Activated naive CD4-positive, alpha-beta T cell (primary cell): Measurements from ENCODE around the gene RAP1GAP.
"Not testable (repeated sequence)": the region's sequence is repeated elsewhere in the genome, so short reads cannot be mapped to it uniquely, and the experiment has no call there.

ENCODE experiments used
- DNase-seq, 4 experiments: peaks; one replicate each; lab custom pipeline; 2025; lab: John Stamatoyannopoulos, UW

The RAP1GAP gene

DNA sequence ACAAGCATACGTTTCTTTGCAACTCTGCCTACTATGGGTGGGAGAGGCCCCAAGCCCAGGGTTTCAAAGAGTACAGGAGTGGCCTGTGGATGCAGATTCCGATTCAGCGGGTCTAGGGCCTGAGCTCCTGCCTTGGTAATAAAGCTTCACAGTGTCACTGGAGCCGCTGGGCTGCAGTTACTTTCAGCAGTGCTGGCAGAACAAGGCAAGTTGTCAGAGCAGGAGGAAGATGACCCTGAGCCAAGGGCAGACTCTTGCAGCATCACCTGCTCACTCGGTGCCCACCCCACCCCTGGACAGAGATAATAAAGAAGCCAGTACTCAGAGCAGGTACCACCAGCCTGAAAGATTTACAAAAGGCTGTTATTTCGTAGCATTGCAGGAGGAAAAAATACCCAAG lies 8.0 kb upstream of the RAP1GAP start:
- DNase-seq, result no peak

DNA sequence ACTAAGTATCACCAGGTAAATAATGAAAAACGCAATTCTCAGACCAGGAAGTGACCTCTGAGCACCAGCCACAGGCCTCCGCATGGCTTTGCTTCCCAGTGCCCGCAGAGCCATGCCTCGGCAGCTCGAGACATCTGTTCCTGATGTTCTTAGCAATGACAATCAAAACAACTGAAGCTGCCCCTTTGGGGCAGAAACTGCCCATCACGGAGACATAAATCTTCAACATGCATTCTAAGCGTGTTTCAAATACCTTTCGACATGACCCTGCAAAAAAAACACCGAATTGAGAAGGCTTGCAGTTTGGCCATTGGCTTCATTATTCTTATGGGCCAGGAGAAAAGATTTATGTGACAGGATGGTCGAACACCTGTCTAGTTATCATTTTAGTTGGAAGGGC lies 5.8 kb upstream of the RAP1GAP start:
- DNase-seq, result no peak

DNA sequence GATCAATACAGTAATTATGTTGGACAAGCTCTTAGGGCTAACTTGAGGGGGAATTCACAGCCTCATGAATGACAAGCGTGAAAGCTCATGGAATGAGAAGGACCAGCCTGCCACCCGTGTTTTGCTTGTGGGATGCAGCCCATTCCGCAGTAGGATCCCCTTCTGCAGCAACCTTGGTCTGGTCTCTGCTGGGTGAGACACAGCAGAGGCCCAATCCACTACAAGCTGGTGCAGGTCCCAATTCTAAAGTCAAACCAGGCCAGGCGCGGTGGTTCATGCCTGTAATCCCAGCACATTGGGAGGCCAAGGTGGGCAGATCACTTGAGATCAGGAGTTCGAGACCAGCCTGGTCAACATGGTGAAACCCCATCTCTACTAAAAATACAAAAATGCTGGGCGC lies 4.7 kb upstream of the RAP1GAP start:
- not testable (repeated sequence) for DNase-seq

DNA sequence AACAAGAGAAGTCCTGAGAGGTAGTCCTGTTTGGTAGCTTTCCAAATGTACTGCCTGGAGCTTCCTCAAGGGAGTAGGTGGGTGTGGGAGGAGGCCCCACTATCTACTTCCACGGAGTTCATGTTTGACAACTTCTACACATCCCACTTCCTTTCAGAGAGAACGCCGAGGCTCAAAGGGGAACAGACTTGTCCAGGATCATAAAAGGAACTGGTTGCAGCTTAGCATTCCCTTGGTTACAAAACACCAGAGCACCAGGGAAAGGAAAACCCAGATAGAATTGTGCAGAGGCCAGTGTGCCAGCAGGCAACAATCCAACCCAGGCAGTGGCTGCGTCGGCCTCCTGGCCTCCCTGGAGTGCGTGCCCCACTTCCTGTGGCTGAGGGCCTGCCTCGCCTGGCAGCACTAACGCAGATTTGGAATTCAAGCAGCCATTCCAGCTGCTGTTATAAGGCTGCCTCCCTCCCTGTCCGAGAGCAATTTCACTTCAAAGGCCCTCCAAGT lies 4.2 kb upstream of the RAP1GAP start:
- no peak for DNase-seq

DNA sequence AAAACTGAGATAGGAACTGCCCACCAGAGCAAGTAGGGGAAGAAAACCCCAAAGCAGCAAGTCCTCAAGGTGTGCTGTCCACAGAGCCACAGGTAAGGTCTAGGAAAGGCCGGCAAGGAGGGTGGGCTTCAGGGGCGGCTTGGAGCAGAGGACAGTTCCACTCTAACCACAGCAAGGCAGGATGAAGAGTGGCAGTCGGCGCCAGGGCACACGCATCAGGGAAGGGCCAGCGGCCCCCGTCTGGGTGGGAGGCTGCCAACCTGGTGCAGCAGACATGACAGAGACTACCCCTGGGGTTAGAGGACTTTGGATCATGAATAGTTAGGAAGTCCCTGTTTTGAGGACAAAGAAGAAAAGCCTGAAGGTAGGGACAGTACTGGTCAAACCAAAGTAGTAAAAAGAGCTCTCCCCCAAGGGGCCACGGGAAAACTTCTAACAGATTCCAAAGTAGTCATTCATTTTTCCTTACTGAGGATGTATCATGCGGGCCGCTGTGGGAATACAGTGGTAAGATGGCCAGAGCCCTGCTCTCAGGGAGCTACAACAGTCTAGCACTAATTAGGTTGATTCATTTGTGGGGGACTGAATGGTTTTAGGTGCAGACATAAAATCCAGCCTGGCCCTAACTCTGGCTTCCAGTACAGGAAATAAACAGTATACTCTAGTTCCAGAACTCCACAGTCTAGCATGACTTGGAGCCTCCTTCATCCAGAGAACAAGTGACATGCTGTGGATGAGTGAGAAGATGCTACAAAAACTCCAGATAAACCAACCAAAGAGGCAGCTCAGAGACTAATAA lies 3.5 kb upstream of the RAP1GAP start:
- no peak for DNase-seq

DNA sequence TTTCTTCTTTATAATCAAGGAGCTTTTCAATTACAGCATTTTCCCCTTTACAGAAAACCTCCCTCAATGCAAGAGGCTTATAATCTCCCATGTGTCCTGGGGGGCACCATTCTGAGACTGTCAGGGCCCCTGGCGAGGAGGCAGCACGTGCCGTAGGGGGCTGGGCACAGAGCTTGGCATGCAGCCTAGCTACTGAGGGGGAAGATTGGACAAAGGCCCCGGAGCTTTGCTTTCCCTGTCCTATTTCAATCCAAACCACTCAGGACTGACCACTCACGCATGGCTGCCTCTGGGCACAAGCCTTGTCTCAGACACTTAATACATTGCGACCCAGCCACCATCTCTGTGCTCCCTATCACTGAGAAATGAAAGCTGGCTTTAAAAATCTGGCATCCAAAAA lies 2.8 kb upstream of the RAP1GAP start:
- DNase-seq, result no peak

DNA sequence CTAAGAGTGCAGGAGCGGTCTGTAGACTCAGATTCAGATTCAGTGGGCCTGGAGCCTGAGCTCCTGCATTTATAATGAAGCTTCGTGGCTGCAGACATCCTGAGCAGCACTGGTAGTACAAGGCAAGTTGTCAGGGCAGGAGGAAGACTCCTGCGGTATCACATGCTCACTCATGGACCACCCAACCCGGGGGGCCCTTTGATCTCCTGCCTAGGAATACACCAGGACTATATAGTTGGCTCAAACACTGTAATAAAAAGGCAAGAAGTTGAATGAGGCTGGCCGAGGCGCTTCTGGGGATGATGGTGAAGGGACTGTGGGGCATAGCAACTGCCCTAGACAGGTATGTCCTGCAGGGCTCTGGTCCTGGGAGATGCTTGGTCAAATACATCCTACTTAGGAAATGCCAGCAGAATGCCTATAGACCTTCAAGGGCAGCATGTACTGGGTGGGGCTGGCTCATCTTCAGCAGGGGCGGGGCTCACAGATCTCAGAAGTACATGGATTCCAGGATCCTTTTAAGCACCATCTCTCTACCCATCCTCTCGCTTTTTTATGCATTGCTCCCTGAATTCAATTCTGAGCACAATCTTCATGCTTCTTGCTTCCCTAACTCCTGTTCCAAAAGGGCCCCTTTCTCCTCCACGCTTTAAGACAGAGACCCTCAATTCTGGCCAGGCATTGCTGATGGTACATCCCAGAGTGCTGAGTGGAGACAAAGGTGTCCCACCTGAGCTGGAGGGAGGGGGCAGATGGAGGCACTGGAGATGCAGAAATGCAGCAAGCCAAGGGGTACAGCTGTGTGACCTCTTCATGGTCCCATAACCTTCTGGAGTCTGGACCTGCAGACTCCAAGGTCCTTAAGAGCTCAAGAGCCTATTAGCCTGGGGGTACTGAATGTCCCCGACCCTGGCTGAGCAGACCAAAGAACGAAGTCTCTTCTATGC lies 2.1 kb upstream of the RAP1GAP start:
- DNase-seq, result no peak

DNA sequence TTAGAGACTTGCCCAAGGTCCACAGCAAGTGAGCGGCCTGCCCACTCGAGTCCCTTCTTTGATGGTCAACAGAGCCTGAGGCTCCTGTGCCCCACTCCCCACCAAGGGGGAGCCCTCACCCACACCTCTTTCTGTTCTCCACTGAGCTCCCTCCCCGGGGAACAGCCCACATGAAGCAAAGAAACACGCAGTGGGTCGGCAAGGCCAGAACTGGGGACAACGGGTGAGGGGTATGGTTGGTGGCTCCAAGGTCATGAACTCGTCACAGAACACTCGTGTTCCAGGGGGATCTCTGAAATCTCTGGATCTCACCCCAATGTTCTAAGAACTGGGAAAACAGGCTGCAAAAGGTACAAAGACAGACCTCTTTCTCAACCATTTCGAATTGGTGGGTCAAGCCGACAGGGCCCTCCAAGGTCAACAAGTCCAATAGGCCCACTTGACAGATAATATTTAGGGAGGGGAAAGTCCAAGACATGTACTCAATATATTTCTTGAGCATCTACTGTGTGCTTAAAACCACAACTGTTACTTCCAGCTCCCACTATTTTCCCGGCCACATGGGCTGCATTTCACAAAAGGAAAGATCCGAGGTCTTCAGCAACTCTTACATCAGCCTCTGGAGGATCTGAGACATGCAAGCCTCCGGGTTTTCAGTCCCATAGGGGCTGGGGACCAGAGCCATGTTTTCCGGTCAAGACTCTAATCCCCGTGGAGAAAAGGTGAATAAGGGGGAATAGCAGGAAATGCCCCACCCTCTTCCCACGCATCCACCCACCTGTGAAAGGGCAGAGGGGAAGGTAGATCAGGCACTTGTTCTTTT lies 1.1 kb upstream of the RAP1GAP start:
- no peak for DNase-seq

DNA sequence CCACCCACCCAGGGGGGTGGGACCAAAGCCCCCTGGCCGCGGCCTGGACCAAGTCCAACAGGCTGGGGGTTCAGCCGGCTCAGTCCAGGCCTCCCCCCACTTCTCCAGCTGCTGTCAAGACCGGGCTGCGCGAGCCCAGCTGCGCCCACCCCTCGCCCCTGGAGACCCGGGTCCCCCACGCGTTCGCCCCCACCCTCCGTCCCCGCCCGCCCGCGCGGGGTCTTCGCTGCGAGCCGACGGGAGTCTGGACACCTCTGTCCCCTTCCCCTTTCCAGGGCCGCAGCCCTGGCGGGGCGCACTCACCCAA lies 253 bp downstream of the RAP1GAP start:
- DNase-seq, result no peak

DNA sequence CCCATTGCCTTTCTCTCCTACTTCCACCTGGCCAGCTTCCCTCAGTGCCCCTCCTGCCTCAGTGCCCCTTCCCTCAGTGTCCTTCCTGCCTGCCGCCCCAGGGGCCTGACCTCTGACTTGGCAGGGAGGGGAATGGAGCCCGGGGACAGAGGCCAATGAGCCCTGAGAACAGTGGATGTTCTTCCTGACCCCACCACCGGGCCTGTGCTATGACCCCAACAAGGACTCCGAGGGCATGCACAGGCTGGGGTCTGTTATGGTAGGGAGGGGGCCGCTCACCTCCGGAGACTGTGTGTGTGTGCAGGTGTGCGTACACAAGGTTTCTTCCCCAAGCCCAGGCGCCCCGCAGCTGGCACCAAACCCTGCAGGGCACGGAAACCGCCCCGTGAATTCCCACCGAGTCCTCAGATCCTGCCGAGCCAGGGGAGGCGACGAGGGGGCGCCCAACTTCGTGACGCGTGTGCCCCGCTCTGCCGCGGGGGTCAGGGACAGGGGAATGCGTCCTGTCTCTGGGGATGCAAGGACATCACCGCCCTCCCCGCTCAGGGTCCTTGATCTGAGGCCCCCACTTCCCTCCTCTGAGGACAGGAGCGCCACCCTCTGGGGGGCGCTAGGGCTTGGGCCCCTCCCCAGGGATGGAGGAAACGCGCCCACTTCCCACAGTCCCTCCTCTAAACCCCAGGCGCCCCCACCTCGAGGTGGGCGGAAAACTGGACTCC lies 766 bp downstream of the RAP1GAP start:
- no peak for DNase-seq

DNA sequence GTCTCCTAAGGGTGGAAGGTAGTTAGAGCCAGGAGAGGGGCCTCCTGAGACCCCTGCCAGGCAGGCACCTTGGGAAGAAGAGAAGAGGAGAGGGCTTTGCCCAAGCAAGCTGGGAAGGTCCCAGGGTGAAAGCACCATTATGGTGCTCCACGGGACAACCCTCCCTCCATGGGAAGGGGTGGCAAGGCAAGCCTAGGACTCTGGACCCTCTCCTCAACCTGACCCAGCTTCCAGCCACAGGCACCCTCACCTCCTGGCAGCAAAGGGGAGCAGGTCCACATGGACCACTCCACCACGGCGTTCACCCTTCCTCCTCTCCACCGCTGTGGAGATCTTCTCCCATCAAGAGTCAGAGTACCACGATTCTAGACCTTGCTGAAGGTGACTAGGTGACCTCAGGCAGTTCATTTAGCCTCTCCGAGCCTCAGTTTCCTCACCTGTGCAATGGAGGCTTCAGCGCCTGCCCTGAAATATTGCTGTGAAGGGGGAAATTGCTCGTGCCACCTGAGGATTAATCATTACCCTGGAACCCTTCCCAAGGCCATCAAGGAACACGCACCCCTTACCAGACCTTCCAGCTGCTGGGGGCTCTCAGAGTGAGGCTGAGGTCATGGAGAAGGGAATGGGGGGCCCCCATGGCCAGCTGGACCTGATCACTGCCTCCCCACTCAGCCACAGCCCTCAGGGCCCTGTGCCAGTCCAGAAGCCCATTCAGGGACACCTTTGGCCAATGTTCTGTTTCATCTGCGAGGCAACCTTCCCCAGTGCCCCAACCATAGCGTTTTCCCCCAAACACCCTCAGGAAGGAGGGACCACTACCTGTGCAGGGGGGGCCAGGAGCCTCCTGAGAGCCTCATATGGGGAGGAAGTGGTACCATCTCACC lies 1.6 kb downstream of the RAP1GAP start:
- no peak for DNase-seq

DNA sequence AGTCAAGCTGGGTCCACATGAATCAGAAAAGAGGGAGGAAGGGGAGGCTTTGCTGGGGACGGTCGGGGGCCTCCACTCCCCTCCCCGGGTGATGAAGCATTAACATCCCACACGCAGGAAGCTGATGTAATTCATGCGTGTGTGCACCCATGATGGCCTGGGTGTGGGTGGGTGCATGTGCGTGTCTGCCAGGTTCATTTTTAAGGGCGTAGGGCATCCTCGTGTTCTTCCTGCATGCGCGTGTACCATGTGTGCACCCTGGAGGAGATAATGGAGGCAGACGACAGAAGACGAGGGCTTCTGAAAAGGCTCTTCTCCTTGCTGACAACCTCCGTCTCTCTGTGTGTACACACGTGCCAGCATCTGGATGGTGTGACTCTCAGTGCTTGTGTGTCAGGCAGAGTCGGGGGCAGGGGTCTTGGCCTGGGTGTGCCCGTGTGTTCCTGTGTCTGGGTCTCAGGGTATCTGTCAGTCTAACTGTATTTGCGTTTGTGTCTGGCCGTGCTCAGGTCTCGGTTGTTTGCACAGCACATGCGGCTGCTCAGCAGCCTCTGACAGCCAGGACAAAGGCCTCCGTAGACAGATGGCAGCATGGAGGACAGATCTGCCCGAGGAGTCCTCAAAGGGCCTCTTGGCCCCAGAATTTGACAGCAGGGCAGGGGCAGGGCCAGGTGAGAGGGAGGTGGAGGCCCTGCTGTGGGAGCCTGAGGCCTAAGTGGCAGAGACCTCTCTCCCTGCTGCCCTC lies 2.4 kb downstream of the RAP1GAP start:
- no peak for DNase-seq

DNA sequence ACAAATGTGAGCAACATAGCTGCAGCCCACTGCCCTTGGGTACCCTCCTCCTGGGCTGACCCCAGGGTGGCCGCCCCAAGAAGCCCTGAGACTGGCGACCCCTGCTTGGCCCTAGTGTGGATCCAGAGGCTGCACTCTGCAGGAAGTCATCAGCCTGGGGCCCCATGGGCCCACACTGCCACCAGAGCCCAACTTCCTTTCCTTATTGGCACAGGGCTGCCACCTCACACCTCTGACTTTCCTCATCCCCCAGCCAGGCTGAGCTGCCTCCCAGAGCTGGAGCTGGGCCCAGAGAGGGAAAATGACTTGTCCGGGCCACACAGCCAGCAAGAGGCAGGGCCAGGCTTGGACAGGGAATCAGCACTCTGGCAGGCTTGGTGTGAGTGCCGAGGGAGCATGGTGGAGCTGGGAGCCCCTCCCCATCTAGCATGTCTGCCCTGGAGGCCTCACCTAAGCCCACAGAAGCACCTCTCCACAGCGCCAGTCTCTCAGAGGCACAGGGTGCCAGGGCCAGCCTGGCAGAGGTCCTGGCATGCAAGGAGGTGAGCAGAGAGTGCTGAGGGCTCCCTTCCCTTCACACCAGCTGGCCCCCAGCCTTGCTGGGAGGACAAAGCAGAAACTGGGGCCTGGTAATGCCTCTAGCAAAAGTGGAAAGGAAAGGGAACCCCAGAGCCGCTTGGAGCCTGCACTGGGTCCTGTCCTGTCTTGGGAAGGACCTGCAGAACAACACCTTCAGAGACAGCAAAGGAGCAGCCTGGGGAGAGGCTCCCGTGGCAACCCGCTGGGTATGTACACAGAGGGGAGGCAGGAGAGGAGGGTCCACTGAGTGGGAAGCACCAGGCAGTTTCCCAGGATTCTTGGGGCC lies 3.2 kb downstream of the RAP1GAP start:
- DNase-seq, result no peak

DNA sequence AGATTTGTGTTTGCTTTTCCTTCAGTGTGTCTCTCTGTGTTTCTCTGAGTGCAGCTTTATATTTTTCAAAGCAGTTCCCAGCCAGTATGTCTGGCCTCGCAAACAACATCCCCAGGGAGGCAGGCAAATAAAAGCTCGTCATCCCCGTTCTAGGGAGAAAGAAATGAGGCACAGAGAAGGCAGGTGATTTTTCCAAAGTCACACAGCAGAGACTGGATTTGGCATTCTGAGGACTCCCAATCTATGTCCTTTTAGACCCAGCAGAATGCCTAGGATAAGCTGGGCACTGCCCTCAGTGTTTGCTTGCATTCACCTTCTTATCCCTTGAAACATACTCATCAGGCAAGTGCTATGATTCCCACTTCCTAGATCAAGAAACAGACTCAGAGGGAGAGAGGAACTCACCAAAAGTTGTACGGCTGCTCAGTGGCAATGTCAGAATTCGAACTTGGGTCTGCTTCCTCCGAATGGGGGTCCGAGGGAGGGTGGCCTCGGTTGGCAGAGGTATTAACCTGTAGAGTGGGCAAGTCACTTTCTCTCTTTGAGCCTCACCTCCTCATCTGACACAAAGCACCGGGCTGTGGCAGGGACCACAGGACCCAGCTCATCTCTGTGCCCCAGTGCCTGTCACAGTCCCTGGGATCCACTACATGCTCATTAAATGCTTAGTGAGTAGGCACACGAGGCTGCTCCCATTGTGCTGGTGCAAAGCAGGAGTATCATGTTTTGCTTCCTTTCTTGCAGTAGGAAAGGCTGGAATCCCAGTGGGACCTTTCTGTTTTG lies 4.2 kb downstream of the RAP1GAP start:
- no peak for DNase-seq

DNA sequence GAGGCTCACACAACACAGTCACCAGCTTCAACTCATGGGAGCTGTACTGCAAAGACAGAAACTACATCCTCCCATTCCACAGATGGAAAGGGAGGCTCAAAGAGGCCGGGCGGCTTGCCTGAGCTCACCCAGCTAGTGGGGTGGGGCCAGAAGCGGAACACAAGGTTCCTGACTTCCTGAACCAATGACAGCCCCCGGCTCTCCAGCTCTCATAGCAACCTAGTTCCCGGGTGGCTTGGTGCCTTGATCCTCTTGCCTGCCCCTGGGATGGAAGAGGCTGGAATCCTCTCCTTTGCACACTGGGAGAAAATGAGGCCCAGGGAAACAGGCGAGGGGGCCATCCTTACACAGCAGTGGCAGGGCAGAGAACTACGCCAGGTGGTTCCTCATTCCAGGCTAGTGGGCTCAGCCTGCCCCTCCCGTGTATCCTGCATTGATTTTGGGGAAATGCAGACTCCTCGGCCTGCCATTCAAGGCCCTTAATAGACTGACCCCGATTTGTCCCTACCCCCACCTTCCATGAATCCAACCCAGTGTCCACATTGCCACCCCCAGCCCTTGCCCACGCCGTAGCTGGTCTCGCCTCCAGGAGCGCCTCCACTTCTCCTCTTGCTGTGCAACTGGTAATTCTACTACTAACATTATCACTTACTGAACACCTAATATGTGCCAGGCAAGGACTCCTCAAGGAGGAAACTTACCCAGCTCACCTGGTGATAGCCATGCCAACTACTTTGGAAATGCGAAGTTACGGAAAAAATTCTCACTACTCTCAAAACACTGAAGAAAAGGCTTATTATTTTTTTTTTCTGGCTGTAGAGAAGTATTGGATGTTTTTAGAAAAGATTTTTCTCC lies 5.0 kb downstream of the RAP1GAP start:
- DNase-seq, result no peak

DNA sequence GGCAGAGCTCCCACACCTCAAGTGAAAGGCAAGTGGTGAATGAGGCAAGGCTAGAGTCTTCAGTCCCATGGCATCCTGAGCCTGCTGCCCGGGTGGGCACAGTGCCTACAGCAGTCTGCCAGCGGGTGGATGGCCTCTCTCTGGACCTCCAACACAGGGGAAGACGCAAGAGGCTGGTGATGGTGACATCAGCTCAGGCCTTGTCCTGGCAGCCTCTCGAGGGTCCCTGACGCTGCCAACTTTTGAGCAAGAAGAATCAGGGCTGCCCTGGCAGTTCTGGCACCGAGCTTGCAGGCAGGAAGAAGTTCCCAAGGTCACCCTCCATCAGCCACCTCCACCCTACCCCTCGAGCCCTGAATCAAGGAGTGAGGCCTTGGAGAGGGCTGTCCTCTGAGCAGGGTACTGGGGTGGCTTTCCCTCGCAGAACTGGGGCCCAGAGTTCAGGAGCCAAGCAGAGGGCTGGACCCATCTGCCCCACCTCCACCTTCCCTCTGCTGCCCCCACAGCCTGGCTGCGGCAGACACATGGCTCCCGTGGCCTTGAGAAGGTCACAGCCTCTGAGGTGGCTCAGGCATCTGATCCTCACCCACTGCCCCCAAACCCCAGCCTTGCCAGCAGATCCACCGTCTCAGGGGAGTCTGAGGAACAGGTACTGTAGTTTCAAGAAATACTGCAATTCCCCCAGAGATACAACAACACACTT lies 5.8 kb downstream of the RAP1GAP start:
- DNase-seq, result no peak
